ES-I3 (cell line): ENCODE measurements around the gene HOXA2.
A peak's percentile ranks its signal among the peaks of the same experiment; 100 is the strongest.

Experiments used
- H3K36me3 ChIP-seq: 2 replicates; pipeline ENCODE4 v1.6.1; 2013; ENCODE audit warnings: mild to moderate bottlenecking, low read length, control low read depth, moderate library complexity; ENCODE audit not compliant: insufficient read depth
- H3K4me1 ChIP-seq: 2 replicates; pipeline ENCODE4 v1.6.1; 2013; ENCODE audit warnings: mild to moderate bottlenecking, control low read depth, low read length; ENCODE audit not compliant: insufficient read depth
- H3K9ac ChIP-seq: 2 replicates; pipeline ENCODE4 v1.6.1; 2013; ENCODE audit warnings: low read depth, mild to moderate bottlenecking, low read length, moderate library complexity
- H3K9me3 ChIP-seq: 2 replicates; pipeline ENCODE4 v1.6.1; 2013; ENCODE audit warnings: mild to moderate bottlenecking, low read length, moderate library complexity; ENCODE audit not compliant: control insufficient read depth, insufficient read depth

Gene HOXA2

GRCh38 chr7:27143950-27144780, 41.7 kb upstream of the HOXA2 start:
- Histone ChIP-seq H3K9ac (no peak overlapping the region), H3K36me3 (no peaks in the 10 kb centered on the region), H3K4me1 (0 out of 2 replicates have a peak, but pooled peaks cover 4% of the 10 kb centered on the region), H3K9me3 (no peaks in the 10 kb centered on the region)

DNA sequence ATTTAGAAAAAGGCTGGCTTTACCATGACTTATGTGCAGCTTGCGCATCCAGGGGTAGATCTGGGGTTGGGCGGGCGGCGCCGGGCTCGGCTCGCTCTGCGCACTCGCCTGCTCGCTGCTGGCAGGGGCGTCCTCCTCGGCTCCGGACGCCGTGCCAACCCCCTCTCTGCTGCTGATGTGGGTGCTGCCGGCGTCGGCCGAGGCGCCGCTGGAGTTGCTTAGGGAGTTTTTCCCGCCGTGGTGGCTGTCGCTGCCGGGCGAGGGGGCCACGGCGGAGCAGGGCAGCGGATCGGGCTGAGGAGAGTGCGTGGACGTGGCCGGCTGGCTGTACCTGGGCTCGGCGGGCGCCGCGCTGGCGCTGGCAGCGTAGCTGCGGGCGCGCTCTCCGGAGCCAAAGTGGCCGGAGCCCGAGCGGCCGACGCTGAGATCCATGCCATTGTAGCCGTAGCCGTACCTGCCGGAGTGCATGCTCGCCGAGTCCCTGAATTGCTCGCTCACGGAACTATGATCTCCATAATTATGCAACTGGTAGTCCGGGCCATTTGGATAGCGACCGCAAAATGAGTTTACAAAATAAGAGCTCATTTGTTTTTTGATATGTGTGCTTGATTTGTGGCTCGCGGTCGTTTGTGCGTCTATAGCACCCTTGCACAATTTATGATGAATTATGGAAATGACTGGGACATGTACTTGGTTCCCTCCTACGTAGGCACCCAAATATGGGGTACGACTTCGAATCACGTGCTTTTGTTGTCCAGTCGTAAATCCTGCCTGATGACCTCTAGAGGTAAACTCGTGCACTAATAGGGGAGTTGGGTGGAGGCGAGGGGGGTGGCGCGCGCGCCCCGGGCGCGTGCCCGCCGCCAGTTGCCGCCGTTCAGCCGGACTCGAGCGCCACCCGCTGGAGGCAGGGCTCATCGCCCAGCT, 40.8 kb upstream of the HOXA2 start, which contains the start of gene HOXA5:
Gene HOXA5, minus strand, starts transcription at position 659 of the 927 bp plus-strand sequence. Its CDS starts 74 bp downstream, at position 585.
- peak within 1 kb of the TSS; percentile 57; the same call in 1 of the 2 replicates for H3K9ac ChIP-seq

DNA sequence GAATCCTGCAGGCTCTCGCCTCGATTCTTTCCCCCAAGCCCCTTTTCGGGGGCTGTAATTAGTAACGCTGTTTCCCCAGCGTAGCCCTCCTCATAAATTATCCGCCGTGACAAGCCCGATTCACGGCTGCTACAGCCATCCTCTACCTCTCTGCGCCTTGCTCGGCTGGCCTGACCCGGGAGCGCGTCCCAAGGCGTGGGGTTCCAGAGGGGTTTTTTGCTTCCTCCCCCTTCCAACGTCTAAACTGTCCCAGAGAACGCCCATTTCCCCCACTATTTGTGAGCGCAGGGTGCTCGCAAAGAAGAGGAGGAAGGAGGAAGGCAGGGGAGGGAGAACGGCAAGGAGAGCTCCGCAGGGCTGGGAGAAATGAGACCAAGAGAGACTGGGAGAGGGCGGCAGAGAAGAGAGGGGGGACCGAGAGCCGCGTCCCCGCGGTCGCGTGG, 40.1 kb upstream of the HOXA2 start:
- Histone ChIP-seq H3K4me1 (0 out of 2 replicates have a peak, but pooled peaks cover 4% of the 10 kb centered on the region), H3K9me3 (no peaks in the 10 kb centered on the region), H3K9ac (peak overlapping the region; percentile 57; the same call in 1 of the 2 replicates), H3K36me3 (no peaks in the 10 kb centered on the region)

More for the DNA sequence above, 40.8 kb upstream of the HOXA2 start, which contains the start of gene HOXA5:
- Histone ChIP-seq H3K36me3 (no peaks in the 10 kb centered on the region), H3K4me1 (0 out of 2 replicates have a peak, but pooled peaks cover 4% of the 10 kb centered on the region), H3K9me3 (no peaks in the 10 kb centered on the region)

DNA sequence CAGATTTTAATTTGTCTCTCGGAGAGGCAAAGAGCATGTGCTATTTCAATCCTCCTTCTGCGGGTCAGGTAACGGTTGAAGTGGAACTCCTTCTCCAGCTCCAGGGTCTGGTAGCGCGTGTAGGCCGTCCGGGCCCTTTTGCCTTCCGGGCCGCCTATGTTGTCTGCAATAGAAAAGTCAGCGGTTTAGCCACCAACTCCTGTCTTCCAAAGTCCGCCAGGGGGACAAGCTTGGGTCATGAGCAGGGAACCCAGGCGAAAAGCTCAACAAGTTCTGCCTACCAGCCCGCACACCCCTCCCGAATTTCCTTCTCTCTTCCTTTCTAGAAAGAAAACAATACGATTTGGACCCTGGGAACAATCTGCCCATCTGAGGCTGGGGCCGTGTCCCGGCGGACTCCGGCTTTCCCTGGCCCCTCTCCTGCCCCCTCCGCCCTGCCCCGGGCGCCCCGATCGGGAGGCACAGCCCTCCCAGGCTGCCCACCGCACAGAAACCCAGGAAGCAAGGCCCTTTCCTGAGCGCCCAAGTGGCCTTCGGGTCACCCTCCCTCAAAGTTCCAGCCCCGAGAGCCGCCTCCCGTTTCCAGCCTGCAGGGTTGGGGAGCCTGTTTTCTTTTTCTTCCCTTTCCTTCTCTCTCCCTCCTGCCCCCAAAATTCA, 39.6 kb upstream of the HOXA2 start:
- 0 out of 2 replicates have a peak, but pooled peaks cover 4% of the 10 kb centered on the region for H3K4me1 ChIP-seq
- H3K36me3 ChIP-seq, result no peaks in the 10 kb centered on the region
- H3K9ac ChIP-seq, result peak overlapping the region; percentile 57; the same call in 1 of the 2 replicates
- H3K9me3 ChIP-seq, result no peaks in the 10 kb centered on the region

- Histone ChIP-seq H3K4me1 (0 out of 2 replicates have a peak, but pooled peaks cover 4% of the 10 kb centered on the region), H3K9ac (no peak overlapping the region), H3K36me3 (no peaks in the 10 kb centered on the region), H3K9me3 (no peaks in the 10 kb centered on the region)
These were observed 38.8 kb upstream of the HOXA2 start for GRCh38 chr7:27141137-27141922.

DNA sequence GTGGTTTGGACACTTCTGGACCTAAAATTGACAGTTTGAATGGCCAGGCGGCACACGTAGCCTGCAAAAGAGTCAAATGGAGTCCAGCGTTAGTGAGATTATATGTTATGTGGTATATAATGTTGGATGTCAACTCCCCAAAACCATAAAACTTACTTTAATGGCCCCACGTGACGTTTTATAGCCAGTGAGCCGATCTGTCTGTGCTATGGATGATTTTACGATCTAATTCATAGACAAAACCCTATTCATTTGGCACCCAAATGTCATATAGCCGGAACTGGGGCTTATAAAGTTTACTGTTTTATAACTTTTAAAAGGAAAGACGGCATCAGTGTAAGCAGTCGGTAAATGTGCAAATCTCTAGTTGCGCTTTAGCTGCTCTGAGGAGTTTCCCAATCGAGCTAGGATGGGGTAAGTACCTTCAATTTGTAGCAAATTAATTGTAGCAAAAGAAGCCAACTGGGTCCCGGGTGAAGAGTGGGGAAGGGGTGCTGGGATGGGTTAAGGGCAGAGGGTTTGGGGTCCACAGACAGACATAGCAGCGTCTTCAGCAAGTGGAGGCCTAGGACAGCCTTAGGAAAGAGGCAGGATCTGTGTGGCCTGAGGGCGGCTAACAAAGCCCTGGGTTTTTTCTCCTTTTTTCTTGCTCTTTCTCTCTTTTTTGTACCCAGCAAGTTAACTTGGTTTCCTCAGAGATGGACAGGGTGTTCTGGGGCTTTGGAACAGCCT, 37.8 kb upstream of the HOXA2 start:
- Histone ChIP-seq H3K9me3 (no peaks in the 10 kb centered on the region), H3K36me3 (no peaks in the 10 kb centered on the region), H3K4me1 (peaks cover 4% of the 10 kb centered on the region; the same call in 1 of the 2 replicates), H3K9ac (no peak overlapping the region)

- Histone ChIP-seq H3K36me3 (no peaks in the 10 kb centered on the region), H3K9ac (peak overlapping the region; percentile 26; the same call in 1 of the 2 replicates), H3K9me3 (no peaks in the 10 kb centered on the region), H3K4me1 (peaks cover 4% of the 10 kb centered on the region; the same call in 1 of the 2 replicates)
These were observed 37.0 kb upstream of the HOXA2 start for GRCh38 chr7:27139334-27140125.

GRCh38 chr7:27138985-27139333, 36.5 kb upstream of the HOXA2 start:
- Histone ChIP-seq H3K36me3 (no peaks in the 10 kb centered on the region), H3K4me1 (peaks cover 4% of the 10 kb centered on the region; the same call in 1 of the 2 replicates), H3K9me3 (no peaks in the 10 kb centered on the region), H3K9ac (no peak overlapping the region)

DNA sequence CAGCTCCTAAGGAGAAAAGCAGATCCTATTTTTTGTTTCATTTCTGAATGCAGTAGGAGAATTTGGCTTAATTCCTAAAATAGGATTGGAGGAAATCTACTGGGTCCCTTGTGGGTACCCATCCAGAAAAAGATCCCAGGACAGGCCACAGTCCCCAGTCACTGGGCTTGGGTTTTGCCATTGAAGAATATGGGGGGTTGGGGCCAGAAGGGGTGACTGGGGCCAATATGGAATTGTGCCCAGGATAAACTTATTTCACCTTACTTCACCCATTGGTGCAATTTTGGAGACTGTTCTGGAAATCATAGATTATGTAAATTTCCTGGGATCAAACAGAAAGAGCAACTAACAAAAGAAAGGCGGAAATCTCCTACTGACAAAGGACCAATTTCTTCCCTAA, 36.0 kb upstream of the HOXA2 start:
- no peaks in the 10 kb centered on the region for H3K9me3 ChIP-seq
- H3K4me1 ChIP-seq, result peaks cover 4% of the 10 kb centered on the region; the same call in 1 of the 2 replicates
- no peak overlapping the region for H3K9ac ChIP-seq
- H3K36me3 ChIP-seq, result no peaks in the 10 kb centered on the region

- H3K9ac ChIP-seq, result no peak overlapping the region
- no peaks in the 10 kb centered on the region for H3K36me3 ChIP-seq
- H3K4me1 ChIP-seq, result peaks cover 4% of the 10 kb centered on the region; the same call in 1 of the 2 replicates
- no peaks in the 10 kb centered on the region for H3K9me3 ChIP-seq
These were observed 35.3 kb upstream of the HOXA2 start for GRCh38 chr7:27137640-27138315.

DNA sequence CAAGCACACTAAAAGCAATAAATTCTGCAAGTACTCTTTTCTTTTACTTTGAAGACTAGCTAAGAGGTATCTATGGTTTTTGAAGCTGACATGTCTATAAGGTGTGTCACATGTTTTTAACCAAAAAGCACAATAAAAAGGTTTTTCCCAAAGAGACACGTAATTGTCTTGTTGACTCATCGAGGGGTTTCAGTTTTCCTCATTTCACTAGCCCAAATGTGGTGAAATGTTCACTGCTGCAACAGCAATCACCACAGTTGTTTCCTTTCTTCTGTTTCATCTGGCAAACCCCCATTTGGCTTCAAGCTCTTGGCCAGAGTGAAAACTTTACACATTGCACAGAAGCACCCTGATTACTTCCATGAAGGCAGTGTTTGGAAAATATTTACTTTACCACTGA, 31.9 kb upstream of the HOXA2 start:
- Histone ChIP-seq H3K9ac (no peak overlapping the region), H3K36me3 (no peaks in the 10 kb centered on the region), H3K9me3 (no peaks in the 10 kb centered on the region), H3K4me1 (no peaks in the 10 kb centered on the region; the same call in 1 of the 2 replicates)
